EL (cell line): ENCODE data around the gene SPACA4.
"Not testable (repeated sequence)": the region's sequence is repeated elsewhere in the genome, so short reads cannot be mapped to it uniquely, and the experiment has no call there.

Experiments
- DNase-seq: peaks from one replicate; pipeline ENCODE4 v3.0.0-alpha.2; 2016

The SPACA4 gene, protein sequence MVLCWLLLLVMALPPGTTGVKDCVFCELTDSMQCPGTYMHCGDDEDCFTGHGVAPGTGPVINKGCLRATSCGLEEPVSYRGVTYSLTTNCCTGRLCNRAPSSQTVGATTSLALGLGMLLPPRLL

DNA sequence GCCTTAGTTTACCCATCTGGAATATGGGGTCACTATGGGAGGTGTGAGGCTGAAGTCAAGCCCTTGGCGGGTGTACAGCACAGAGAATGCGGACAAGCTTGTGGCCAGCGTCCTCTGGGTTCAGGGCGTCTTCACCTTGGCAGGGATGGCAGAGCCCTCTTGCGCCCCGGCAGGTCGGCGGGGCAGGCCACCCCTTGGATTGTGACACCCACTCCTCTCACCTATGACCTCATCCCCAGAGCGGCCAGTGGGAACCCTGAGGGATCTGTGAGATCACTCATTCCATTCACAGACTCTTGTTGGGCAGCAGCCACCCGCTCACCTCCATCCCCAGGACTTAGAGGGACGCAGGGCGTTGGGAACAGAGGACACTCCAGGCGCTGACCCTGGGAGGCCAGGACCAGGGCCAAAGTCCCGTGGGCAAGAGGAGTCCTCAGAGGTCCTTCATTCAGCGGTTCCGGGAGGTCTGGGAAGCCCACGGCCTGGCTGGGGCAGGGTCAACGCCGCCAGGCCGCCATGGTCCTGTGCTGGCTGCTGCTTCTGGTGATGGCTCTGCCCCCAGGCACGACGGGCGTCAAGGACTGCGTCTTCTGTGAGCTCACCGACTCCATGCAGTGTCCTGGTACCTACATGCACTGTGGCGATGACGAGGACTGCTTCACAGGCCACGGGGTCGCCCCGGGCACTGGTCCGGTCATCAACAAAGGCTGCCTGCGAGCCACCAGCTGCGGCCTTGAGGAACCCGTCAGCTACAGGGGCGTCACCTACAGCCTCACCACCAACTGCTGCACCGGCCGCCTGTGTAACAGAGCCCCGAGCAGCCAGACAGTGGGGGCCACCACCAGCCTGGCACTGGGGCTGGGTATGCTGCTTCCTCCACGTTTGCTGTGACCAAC, at the start of gene SPACA4:
Gene SPACA4 (plus strand): TSS at position 280 of the 896 bp plus-strand sequence. CDS start 237 bp downstream, at position 517.
- no peak for DNase-seq

DNA sequence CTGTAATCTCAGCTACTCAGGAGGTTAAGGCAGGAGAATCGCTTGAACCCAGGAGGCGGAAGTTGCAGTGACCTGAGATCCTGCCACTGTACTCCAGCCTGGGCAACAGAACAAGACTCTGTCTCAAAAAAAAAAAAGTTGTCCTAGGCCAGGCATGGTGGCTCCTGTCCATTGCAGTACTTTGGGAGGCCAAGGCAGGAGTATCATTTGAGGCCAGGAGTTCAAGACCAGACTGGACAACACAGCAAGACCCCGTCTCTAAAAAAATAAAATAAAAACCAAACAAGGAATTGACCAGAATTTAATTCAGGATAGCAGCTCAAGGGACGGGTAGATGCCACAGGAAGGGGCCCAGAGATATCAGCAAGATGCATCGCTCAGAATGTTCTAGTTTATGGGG, 49.7 kb upstream of the SPACA4 start:
- DNase-seq = no peak

DNA sequence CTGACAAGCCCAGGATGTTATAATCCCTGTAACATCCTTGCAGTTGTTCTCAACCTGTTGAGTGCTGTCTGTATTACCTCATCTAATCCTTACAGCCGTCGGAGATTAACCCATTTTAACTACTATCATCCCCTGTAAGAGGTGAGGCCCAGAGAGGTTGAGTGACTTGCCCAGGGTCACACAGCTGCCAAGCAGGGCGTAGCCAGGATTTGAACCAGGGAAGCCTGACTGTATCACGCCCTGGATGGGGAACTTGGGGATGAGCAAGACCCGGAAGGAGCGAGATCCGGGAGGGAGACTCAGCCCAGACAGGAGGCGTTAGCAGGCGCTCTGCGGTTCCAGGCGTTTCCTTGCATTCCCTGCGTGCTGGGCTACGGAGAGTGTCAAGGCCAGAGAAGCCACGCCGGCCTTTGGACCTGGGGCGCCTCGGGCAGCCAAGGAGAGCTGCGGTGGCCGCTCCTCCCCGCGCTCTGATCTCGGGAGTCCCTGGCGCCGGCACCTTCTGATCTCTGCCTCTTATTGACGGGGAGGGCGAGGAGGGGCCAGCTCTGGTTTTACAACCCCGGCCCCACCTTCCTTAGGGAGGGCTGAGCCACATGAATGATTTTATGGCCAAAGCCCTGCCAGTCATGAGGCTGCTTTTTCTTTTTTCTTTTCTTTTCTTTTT, 48.4 kb upstream of the SPACA4 start:
- DNase-seq = peak; percentile 81

DNA sequence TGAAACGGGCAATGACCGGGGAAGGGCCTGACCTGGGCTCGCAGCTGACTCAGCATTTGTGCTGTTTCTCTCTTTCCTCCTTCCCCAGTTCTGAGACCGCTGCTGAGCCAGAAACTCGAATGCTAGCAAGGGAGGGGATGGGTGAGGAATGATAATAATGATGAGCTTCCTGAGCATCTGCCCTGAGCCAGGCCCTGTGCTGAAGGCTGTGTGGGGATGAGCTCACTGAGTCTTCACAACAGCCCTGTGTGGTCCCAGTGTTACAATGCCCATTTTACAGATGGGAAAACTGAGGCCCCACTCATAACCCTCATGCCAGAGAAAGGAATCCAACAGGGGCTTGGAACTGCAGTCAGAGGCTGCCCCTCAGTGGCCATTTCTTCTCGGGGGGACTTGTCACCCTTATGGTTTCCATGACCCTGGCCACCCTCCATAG, 46.4 kb upstream of the SPACA4 start:
- DNase-seq = no peak

DNA sequence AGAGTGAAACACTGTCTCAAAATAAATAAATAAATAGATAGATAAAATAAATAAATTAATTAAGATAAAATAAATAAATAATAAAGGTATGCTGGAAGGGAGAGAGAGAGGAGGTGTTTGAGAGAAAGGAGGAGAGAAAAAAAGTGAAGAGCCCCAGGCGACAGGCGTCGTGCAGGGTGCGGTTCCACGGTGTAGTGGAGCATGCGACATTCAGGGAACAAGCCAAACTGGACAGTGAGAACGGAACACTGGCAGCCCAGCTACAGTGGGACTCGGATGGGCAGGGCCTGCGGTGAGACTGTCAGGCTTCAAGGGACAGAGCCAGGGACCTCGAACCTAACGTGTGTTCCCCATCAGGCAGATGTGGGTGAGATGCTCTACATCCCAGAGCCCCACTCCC, 45.1 kb upstream of the SPACA4 start:
- no peak for DNase-seq

DNA sequence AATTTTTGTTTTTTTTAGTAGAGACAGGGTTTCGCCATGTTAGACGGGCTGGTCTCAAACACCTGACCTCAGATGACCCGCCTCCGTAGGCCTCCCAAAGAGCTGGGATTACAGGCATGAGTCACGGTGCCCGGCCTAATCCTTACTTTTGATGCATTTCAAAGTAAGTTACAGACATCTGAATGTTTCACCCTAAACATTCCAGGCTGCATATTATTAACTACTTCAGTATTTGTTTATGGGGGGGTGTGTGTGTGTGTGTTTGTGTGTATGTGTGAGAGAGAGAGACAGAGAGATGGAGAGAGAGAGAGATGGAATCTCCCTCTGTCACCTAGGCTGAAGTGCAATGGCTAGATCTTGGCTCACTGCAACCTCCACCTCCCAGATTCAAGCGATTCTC, 41.5 kb upstream of the SPACA4 start:
- DNase-seq = peak; percentile 90

DNA sequence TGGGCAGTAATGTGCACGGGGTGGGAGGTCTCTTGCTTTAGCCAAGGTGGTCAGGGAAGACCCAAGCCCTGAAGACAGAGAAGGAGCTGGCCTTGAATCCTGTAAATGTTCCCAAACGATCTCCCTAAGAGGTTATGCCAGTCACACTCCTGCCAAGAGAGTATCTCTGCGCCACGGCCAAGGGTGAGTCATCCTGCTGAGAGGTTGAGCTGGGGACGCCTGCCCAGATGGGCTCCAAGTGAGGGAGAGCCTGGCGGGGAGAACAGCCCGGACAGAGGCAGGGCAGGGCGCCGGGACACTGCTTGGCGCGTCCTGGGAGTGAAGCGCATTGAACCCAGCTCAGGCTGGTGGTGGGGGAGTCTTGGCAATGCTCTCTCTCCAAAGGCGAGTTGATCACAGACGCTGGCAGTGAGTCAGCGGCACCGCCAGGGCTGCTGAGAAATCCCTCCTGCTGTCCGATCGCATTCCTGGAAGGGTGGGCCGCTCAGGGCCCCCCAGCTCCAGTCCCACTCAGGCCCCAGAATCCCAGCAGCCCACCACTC, 38.1 kb upstream of the SPACA4 start:
- DNase-seq = peak; percentile 97

DNA sequence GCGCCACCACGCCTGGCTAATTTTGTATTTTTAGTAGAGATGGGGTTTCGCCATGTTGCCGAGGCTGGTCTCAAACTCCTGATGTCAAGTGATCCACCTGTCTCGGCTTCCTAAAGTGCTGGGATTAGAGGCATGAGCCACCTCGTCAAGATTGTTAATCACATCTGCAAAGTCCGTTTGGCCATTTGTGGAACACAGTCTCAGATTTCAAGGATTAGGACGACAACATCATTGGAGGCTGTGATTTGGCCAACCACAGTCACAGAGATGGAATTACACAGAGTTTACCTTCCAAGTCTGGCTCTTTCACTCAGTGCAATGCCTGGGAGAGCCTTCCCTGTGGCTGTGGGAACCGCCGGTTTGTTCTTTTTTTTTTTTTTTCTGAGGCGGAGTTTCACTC, 36.7 kb upstream of the SPACA4 start:
- no peak for DNase-seq

DNA sequence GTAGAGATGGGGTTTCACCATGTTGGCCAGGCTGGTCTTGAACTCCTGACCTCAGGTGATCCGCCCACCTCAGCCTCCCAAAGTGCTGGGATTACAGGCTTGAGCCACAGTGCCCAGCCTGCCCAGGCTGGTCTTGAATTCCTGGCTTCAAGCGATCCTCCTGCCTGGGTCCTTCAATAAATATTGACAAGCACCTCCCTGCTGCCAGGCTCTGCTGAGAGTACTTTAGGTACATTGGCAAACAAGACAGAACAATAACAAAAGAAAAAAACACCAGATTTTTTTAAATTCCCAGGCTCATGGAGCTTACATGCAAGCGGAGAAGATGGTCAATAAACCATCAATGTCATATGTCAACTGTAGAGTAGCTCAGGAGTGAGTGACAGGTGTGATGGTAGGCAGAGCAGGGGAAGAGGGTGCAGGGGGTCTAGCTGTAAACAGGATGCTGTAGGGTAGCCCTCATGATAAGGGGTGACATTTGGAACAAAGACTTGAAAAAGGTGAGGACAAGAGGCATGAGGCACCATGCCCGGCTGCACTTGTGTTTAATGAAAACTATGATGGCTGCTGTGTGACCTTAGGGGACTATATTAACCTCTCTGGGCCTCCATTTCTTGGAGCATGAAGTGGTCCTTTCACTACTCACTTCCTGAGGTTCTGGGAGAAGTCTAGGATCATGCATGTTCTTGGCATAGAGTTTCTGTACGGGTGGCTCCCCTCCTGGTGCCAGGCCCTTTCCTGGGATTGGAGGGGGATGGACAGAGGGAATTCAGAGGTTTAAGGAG, 35.0 kb upstream of the SPACA4 start:
- DNase-seq = no peak

DNA sequence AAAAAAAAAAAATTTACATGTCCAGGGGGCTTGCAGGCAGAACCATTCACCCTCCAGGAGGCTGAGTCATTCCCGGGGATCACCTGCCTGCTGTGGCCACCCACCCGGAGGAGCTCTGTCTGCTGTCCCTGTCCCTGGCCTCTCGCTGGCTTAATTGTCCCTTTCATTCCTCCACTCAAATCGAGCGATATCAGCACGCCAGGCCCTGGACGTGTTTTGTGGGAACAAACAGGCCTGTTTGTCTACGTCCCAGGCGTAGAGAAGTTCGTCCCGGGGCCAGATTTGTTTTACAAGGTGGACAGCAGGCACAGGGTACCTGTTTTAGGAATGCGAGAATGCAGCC, 33.4 kb upstream of the SPACA4 start:
- no peak for DNase-seq

DNA sequence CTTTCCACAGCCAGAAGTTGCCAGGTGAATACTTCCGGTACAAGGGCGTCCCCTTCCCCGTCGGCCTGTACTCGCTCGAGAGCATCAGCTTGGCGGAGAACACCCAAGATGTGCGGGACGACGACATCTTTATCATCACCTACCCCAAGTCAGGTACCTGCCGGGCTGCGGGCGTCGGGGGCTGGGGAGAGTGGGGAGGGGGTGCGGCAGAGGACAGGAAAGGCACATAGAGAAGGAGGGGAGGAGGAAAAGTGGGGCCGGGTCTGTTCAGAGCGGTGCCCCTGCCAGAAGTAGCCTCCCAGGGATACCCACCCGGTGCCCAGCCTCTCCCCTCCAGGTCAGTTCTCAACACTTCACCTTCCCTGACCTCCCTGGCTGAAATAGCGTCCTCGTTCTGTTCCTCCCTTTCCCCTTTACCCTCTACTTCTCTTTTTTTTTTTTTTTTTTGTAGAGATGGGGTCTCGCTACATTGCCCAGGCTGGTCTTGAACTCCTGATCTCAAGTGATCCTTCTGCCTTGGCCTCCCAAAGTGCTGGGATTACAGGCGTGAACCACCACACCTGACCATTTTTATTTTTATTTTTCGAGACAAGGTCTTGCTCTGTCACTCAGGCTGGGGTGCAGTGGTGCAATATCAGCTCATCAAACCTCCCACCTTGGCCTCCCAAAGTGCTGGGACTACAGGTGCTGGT, 30.5 kb upstream of the SPACA4 start:
- DNase-seq = no peak

DNA sequence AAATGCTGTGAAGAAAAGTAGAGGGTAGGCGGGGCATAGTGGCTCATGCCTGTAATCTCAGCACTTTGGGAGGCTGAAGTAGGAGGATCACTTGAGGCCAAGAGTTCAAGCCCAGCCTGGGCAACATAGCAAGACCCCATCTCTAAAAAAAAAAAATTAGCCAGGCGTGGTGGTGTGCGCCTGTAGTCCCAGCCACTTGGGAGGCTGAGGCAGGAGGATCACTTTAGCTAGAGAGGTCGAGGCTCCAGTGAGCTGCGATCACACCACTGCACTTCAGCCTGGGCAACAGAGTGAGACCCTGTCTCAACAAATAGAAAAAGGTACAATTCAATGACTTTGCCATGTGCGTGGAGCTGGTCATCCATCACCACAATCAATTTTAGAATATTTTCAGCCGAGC, 28.6 kb upstream of the SPACA4 start:
- not testable (repeated sequence) for DNase-seq

DNA sequence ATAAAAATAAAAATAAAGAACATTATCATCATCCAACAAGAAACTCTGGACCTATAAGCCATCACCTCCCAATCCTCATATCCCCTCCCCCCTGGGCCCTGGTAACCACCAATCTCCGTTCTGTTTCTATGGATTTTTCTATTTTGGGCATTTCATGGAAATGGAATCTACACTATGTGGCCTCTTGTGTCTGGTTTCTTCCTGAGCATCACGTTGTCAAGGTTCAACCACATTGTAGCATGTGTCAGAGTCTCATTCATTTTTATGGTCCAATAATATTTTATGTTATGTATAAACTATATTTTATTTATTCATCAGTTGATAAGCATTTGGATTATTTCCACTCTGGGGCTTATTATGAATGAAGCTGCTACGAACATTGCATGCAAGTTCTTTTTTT, 27.7 kb upstream of the SPACA4 start:
- peak; percentile 34 for DNase-seq

DNA sequence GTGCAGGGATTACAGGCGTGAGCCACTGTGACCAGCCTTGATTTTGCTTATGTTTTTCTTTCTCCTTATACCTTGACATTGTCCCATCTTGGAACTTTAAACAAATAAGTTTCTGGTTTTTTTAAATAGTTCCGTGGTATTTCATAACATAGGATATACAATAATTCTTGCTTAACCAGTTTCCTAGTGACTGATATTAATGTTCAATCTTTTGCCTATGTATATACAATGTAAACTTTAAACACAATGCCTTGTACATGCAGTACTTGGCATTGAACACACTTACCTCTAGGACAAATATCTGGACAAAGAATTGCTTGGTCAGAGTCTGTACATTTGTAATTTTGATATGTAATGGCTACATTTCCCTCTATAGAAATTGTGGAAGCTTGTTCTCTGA, 24.4 kb upstream of the SPACA4 start:
- DNase-seq = no peak

DNA sequence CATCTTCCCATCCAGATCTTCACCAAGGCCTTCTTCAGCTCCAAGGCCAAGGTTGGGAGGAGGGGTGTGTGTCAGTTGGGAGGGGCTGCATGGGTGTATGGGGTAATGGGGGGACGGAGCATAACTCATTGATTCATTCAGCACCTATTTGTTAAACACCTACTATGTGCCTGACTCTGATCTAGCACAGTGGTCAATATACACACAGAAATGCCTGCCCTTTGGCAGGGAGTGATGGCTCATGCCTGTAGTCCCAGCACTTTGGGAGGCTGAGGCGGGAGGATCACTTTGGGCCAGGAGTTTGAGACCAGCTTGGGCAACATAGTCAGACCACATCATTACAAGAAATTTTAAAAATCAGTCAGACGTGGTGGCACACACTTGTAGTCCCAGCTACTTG, 19.2 kb upstream of the SPACA4 start:
- no peak for DNase-seq

DNA sequence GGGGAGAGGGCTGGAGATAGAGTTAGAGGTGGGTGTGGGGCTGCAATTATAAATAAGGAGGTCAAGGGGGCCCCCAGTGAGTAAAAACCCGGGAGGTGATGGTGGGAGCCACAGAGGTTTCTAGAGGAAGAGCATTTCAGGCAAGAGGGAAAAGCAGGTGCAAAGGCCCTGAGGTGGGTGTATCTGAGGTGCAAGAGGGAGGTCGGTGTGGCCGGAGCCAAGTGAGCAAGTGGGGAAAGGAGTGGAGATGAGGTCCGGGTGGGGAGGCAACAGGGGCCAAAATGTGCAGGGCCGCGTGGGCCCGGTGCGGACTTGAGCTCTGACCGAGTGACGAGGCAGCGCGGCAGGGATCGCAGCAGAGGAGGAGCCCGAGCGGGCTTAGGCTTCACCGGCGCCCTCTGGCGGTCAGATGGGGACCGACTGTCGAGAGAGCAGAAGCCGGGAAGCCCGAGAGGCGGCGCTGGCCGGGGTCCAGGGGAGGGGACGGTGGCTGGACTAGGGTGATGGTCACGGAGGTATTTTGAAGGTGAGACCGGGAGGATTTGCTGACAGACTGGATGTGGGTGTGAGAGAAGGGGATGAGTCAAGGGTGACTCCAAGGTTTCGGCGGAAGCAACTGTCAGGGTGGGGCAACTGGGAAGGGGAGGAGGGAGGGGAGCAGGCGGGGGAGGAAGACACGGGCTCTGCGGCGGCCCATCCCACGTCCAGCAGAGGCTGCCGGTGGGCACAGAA, 17.7 kb upstream of the SPACA4 start:
- DNase-seq = peak; percentile 86

DNA sequence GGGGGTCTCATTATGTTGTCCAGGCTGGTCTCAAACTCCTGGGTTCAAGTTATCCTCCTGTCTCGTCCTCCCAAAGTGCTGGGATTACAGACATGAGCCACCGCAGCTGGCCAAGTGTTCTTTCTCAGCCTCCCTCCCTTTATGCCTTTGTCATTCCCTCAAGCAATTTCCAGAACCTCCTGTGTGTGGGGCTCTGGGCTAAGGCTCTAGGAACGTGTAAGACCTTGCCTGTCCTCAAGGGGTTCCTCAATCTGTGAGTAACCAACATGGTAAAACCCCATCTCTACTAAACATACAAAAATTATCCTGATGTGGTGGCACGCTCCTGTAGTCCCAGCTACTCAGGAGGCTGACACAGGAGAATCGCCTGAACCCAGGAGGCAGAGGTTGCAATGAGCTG, 15.5 kb upstream of the SPACA4 start:
- peak; percentile 28 for DNase-seq

DNA sequence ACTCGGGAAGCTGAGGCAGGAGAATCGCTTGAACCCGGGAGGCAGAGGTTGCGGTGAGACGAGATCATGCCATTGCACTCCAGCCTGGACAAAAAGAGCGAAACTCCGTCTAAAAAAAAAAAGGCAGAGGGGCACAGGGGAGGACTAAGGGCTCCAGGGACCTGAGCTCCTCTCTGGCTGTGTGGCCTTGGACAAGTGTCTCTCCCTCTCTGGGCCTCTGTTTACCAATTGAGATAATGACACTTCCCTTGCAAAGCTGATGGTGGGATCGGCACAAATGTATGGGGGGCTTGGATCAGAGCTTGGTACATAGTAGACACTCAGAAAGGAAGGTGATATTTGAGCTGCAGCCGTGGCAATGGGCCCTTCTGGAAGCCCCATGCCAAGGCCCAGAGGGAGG, 11.4 kb upstream of the SPACA4 start:
- DNase-seq = no peak

DNA sequence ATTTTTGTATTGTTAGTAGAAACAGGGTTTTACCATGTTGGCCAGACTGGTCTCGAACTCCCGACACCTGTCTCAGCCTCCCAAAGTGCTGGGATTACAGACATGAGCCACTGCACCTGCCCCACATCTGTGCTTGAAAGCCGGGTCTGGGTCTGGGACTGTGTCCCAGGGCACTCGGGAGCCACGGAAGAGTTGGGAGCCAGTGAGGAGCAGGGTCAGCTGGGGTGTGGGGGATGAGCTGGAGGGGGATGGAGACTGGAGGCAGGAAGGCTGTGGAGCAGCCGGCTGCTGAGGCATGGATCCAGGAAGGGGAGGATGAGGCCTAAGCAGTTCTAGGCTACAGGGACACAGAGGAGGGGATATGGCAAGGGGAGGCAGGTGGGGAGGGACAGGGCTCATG, 10.7 kb upstream of the SPACA4 start:
- DNase-seq = no peak

DNA sequence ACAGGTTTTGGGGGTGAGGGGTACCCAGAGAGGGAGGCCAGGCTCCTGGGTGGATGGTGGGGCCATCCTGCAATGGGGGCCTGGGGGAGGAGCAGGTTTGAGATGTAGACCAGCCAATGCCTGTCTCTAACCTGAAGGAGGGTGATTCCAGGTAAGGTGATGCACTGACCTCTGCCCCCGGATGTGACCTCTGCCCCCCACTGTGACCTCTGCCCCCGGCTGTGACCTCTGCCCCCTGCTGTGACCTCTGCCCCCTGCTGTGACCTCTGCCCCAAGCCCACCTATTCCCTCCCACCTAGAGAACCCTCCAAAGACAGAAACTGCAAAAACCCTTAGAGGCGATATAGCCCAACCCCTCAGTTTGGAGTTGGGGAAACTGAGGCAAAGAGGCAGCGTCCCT, 10.3 kb upstream of the SPACA4 start:
- no peak for DNase-seq

DNA sequence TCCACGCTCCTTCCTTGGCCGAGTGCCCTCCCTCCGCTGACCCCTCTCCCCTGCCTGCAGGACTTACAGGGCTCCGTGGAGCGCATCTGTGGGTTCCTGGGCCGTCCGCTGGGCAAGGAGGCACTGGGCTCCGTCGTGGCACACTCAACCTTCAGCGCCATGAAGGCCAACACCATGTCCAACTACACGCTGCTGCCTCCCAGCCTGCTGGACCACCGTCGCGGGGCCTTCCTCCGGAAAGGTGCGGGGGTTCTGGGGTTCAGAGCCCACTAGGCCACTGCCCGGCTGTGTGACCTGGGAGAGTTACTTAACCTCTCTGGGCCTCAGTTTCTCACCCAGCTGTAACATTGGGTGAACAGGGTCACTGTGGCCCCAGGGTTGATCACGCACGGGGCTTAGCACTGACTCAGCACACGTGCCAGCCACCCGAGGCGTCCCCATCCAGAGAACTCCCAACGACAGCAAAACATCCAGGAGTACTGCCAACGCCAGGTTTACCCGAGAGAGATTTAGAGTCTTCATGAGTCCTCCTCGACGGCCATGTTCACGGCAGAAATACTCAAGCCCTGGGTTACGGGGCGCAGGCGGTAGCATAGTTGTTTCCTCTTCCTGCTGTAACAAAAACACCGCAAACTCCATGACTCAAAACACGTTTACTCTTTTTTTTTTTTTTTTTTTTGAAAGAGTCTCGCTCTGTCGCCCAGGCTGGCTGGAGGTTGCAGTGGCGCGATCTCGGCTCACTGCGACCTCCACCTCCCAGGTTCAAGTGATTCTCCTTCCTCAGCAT, 9.7 kb upstream of the SPACA4 start:
- no peak for DNase-seq
